ENCODE data around the gene MEIS1.

MEIS1 gene

GRCh38 chr2:66445076-66445924 lies 10.4 kb downstream of the MEIS1 start:
- DNase-seq = no peak

GRCh38 chr2:66445925-66446871 lies 11.3 kb downstream of the MEIS1 start:
- no peak for DNase-seq

- no peak for DNase-seq
These were observed 12.0 kb downstream of the MEIS1 start for GRCh38 chr2:66446941-66447340.

- no peak for DNase-seq
These were observed 12.8 kb downstream of the MEIS1 start for GRCh38 chr2:66447677-66448076.

- no peak for DNase-seq
These were observed 13.4 kb downstream of the MEIS1 start for GRCh38 chr2:66448136-66448991.

- no peak for DNase-seq
These were observed 17.3 kb downstream of the MEIS1 start for GRCh38 chr2:66452214-66452613.

- no peak for DNase-seq
These were observed 18.0 kb downstream of the MEIS1 start for GRCh38 chr2:66452917-66453316.

- no peak for DNase-seq
These were observed 20.6 kb downstream of the MEIS1 start for GRCh38 chr2:66455490-66455889.

- no peak for DNase-seq
These were observed 21.5 kb downstream of the MEIS1 start for GRCh38 chr2:66456183-66457041.

- no peak for DNase-seq
These were observed 22.6 kb downstream of the MEIS1 start for GRCh38 chr2:66457545-66457944.

- DNase-seq = no peak
These were observed 25.1 kb downstream of the MEIS1 start for GRCh38 chr2:66460031-66460430.

- DNase-seq = no peak
These were observed 26.2 kb downstream of the MEIS1 start for GRCh38 chr2:66461001-66461663.

- no peak for DNase-seq
These were observed 27.0 kb downstream of the MEIS1 start for GRCh38 chr2:66461664-66462500.

- DNase-seq = no peak
These were observed 27.5 kb downstream of the MEIS1 start for GRCh38 chr2:66462501-66462825.

GRCh38 chr2:66463206-66463755 lies 28.4 kb downstream of the MEIS1 start:
- no peak for DNase-seq

GRCh38 chr2:66464930-66465637 lies 30.2 kb downstream of the MEIS1 start:
- DNase-seq = no peak

- no peak for DNase-seq
These were observed 31.5 kb downstream of the MEIS1 start for GRCh38 chr2:66466433-66466832.

GRCh38 chr2:66467718-66468117 lies 32.8 kb downstream of the MEIS1 start:
- DNase-seq = no peak

- DNase-seq = no peak
These were observed 34.4 kb downstream of the MEIS1 start for GRCh38 chr2:66469214-66469902.
